HEK293T (cell line): ENCODE measurements around the gene BMP2.

Experiments
- ARNT ChIP-seq: fragments of 450-650 bp; IDR thresholded peaks from 2 replicates; pipeline ENCODE4 v1.6.1; 2017; ENCODE audit warnings: mild to moderate bottlenecking
- BHLHE40 ChIP-seq: fragments of 450-650 bp; IDR thresholded peaks from 2 replicates; pipeline ENCODE4 v1.6.1; 2016; ENCODE audit warnings: mild to moderate bottlenecking, moderate library complexity, borderline replicate concordance
- CTBP1 ChIP-seq: fragments of 450-650 bp; IDR thresholded peaks from 2 replicates; pipeline ENCODE4 v1.6.1; 2016; ENCODE audit warnings: borderline replicate concordance
- ELF4 ChIP-seq: fragments of 450-650 bp; IDR thresholded peaks from 2 replicates; pipeline ENCODE4 v1.6.1; 2017; ENCODE audit warnings: antibody characterized with exemption
- NFRKB ChIP-seq: fragments of 450-650 bp; IDR thresholded peaks from 2 replicates; pipeline ENCODE4 v1.6.1; 2016; ENCODE audit warnings: mild to moderate bottlenecking, moderate library complexity
- SP1 ChIP-seq: fragments of 450-650 bp; IDR thresholded peaks from 2 replicates; pipeline ENCODE4 v1.6.1; 2017
- TARDBP ChIP-seq: fragments of 450-650 bp; IDR thresholded peaks from 2 replicates; pipeline ENCODE4 v1.6.1; 2016
- TF ChIP-seq, protein P1 (sequence below): fragments of 450-650 bp; IDR thresholded peaks from 2 replicates; pipeline ENCODE4 v1.6.1; 2016

DNA sequence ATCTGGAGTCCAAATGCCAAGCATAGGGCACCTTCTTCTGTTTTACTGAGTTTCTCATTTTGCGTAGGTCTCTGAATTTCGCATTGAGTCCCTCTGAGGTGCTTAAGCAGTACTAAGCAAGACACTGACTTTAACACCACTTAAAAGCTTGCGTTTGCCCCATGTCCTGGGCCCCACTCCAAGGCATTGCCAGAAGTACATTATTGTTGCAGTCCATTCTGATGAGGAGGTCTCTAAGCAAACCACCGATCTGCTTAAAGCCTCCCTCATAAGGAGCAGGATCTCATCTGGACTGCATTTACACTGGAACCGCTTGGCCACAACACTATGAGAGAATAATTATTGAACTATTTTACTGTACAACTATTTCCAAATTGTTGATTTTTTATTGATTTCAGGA lies 16.3 kb downstream of the BMP2 start:
- TF ChIP-seq, protein P1, sequence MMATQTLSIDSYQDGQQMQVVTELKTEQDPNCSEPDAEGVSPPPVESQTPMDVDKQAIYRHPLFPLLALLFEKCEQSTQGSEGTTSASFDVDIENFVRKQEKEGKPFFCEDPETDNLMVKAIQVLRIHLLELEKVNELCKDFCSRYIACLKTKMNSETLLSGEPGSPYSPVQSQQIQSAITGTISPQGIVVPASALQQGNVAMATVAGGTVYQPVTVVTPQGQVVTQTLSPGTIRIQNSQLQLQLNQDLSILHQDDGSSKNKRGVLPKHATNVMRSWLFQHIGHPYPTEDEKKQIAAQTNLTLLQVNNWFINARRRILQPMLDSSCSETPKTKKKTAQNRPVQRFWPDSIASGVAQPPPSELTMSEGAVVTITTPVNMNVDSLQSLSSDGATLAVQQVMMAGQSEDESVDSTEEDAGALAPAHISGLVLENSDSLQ: no peak
- no peak for TF ChIP-seq BHLHE40
- TF ChIP-seq ELF4: no peak
- no peak for TF ChIP-seq CTBP1
- no peak for TF ChIP-seq TARDBP
- TF ChIP-seq ARNT: no peak
- TF ChIP-seq SP1: no peak
- no peak for TF ChIP-seq NFRKB
